Pancreas (tissue), 10 donors: ENCODE results near the gene GASK1A. TPM values are rescaled to one million over a fixed set of nuclear protein-coding genes. Genes with fewer than 3 reads are reported as not detected.

Experiments used
- ATAC-seq, 4 donors: fragments of 200-7000 bp; cut with Tn5 transposase; one replicate each; pipeline versions ENCODE4 v1.8.0 to v1.9.1; 2020; ENCODE audit warnings: mild to moderate bottlenecking in 4 of 4, moderate library complexity in 4 of 4
- DNase-seq, 6 donors: peaks; one replicate each; pipeline ENCODE4 v3.0.0-alpha.2; 2020
- FAIRE-seq: peaks from 2 replicates; lab custom pipeline; 2012; peaks lifted over from hg19 to GRCh38; lab: Jason Lieb, UNC
- H3K27ac ChIP-seq, 4 donors: fragments of 200-600 bp; sonication (generic); 1 replicate in 3 of 4; 2 replicates in 1 of 4; pipeline versions ENCODE4 v1.5.0 to v1.8.0; 2020
- H3K27me3 ChIP-seq, 4 donors: fragments of 200-600 bp; one replicate each; pipeline ENCODE4 v1.8.0; 2021
- H3K36me3 ChIP-seq, 3 donors: fragments of 200-600 bp; sonication (generic) in 1 of 3; one replicate each; pipeline versions ENCODE4 v1.5.0 to v1.8.0; 2020 to 2021
- H3K4me1 ChIP-seq, 3 donors: fragments of 200-600 bp; one replicate each; pipeline ENCODE4 v1.8.0; 2021
- H3K4me3 ChIP-seq, 4 donors: fragments of 200-600 bp; sonication (generic) in 2 of 4; one replicate each; pipeline versions ENCODE4 v1.5.0 to v1.8.0; 2020 to 2021
- H3K9me3 ChIP-seq, 4 donors: fragments of 200-600 bp; one replicate each; pipeline ENCODE4 v1.8.0; 2021
- WGBS, 2 donors: extraction: QIAGEN DNeasy Blood & Tissue Kit; methylation state at CpG; one replicate each; pipeline ENCODE4 v1.1.7; 2013; 5-methylcytosine and 5-hydroxymethylcytosine counted together
- intact Hi-C, 3 donors: fragments of 100-400 bp; cut with DNase I; formaldehyde crosslinking; loops; one replicate each; pipeline versions ENCODE4 v1.11.1 to v1.14.2; 2022
- polyA plus RNA-seq, 2 donors: library from polyadenylated mRNA; stranded (reverse); fragments of 200-250 nt; gene quantifications; one replicate each; pipeline ENCODE4 v1.2.3, GENCODE V29; 2013
- total RNA-seq, 6 donors: library from RNA; stranded (reverse); fragmentation: NEBNext Ultra II Directional in 4 of 6; extraction: Animal tissue kit (Norgen Biotek cat#: 25700) in 4 of 6; gene quantifications; one replicate each; pipeline versions ENCODE4 v1.2.1 to v1.2.4, GENCODE V29; 2021 to 2023
- TF ChIP-seq, protein P1 (sequence below), 4 donors: fragments of 200-600 bp; sonication (generic) in 3 of 4; IDR thresholded peaks; one replicate each; pipeline versions ENCODE4 v1.5.0 to v1.8.0; 2021; ENCODE audit warnings: antibody characterized with exemption in 4 of 4
- donor health status: healthy with polysubstance abuse.
- donor health status: DM: no; HTN: no; CAD: no; lungs with moderate emphysema.
- donor health status: DM: no; HTN: no; CAD: no.
- donor health status: control.
- donor health status: control.
- donor health status: Bipolar disorder and iron deficiency.
- donor health status: DM: yes; HTN: yes; CAD: no.
- donor health status: DM: no; HTN: no; CAD: no.
- donor health status: DM: no; HTN: no; CAD: no.
- donor health status: DM: yes; HTN: yes; CAD: no.

The GASK1A gene
- total and polyA plus RNA-seq, 8 donors = 1.2 to 5.8 (median 1.8) TPM

DNA sequence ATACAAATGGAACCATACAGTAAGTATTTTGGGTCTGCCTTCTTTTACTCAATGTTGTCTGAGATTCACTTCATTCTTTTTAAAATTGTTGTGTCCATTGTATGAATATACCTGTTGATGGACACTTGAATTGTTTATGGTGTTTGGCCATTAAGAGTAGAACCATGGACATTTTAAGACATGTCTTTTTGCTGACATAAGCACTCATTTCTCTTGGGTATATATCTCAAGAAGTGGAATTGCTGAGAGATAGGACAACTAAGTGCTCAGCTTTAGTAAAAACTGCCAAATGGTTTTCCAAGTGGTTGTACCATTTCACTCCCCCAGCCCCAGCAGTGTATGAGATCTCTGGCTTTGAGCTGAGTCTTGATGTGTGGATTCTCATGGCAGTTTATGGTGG lies 98.6 kb downstream of the GASK1A start:
- FAIRE-seq = no peak
- Histone ChIP-seq H3K27me3 (no peaks in the 10 kb centered on the region), H3K27ac (no peak overlapping the region), H3K9me3 (no peaks in the 10 kb centered on the region), H3K36me3 (peaks cover 0 to 18% (median 7%) of the 10 kb centered on the region in 3 donors), H3K4me1 (no peaks in the 10 kb centered on the region), H3K4me3 (no peak overlapping the region)
- TF ChIP-seq, protein P1, sequence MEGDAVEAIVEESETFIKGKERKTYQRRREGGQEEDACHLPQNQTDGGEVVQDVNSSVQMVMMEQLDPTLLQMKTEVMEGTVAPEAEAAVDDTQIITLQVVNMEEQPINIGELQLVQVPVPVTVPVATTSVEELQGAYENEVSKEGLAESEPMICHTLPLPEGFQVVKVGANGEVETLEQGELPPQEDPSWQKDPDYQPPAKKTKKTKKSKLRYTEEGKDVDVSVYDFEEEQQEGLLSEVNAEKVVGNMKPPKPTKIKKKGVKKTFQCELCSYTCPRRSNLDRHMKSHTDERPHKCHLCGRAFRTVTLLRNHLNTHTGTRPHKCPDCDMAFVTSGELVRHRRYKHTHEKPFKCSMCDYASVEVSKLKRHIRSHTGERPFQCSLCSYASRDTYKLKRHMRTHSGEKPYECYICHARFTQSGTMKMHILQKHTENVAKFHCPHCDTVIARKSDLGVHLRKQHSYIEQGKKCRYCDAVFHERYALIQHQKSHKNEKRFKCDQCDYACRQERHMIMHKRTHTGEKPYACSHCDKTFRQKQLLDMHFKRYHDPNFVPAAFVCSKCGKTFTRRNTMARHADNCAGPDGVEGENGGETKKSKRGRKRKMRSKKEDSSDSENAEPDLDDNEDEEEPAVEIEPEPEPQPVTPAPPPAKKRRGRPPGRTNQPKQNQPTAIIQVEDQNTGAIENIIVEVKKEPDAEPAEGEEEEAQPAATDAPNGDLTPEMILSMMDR (IDR thresholded peaks at IDR 0.05) = no peak
- intact Hi-C loops = no loop called here
- no peak for ATAC-seq
- DNase-seq = no peak

GRCh38 chr3:43079536-43080332 lies 100.6 kb downstream of the GASK1A start:
- ATAC-seq (no peak), DNase-seq (no peak), FAIRE-seq (no peak)
- peaks cover 0 to 18% (median 7%) of the 10 kb centered on the region in 3 donors for H3K36me3 ChIP-seq
- no peak overlapping the region for H3K27ac ChIP-seq
- WGBS, 2 donors = 94 to 95% methylated on average over 31 of the region's 31 CpGs
- no peaks in the 10 kb centered on the region for H3K27me3 ChIP-seq
- TF ChIP-seq, protein P1 (IDR thresholded peaks at IDR 0.05) = no peak
- no peaks in the 10 kb centered on the region for H3K4me1 ChIP-seq
- no peaks in the 10 kb centered on the region for H3K9me3 ChIP-seq
- H3K4me3 ChIP-seq = no peak overlapping the region
- intact Hi-C loops = no loop called here

- Histone ChIP-seq H3K9me3 (no peaks in the 10 kb centered on the region), H3K36me3 (peaks cover 0 to 18% (median 7%) of the 10 kb centered on the region in 3 donors), H3K4me3 (no peak overlapping the region), H3K27me3 (no peaks in the 10 kb centered on the region), H3K27ac (no peak overlapping the region), H3K4me1 (no peaks in the 10 kb centered on the region)
- ATAC-seq (no peak), FAIRE-seq (no peak), DNase-seq (no peak)
- intact Hi-C loops = no loop called here
- 96 to 98% methylated on average over 40 of the region's 40 CpGs for WGBS, 2 donors
- TF ChIP-seq, protein P1 (IDR thresholded peaks at IDR 0.05) = no peak
Measured at GRCh38 chr3:43080726-43081568, 101.8 kb downstream of the GASK1A start.

DNA sequence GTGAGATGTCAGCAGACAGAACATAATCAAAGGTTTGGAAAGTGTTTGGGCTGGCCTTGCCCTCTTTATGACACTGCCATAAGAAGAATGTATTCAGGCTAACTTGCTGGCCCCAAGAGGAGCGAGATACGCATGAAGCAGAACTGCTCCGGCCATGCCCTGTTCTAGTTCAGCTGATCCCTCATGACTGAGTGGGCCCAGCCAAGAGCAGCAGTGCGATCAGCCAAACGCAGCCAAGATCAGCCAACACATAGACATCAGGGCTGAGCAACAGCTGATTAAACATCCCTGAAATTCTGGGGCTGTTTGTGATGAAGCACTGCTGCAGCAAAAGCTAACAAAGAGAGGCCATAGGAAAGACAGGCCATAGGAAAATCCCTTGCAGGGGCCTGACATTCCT lies 102.7 kb downstream of the GASK1A start:
- no peak overlapping the region for H3K4me3 ChIP-seq
- FAIRE-seq = no peak
- intact Hi-C loops = no loop called here
- TF ChIP-seq, protein P1 (IDR thresholded peaks at IDR 0.05) = no peak
- H3K27me3 ChIP-seq = no peaks in the 10 kb centered on the region
- no peaks in the 10 kb centered on the region for H3K9me3 ChIP-seq
- no peak for ATAC-seq
- DNase-seq = no peak
- peaks cover 0 to 18% (median 7%) of the 10 kb centered on the region in 3 donors for H3K36me3 ChIP-seq
- no peak overlapping the region for H3K27ac ChIP-seq
- no peaks in the 10 kb centered on the region for H3K4me1 ChIP-seq
- WGBS, 2 donors = 82 to 83% methylated on average over 5 of the region's 5 CpGs
